GM18858 (cell line): ENCODE results near the gene TPM1.

ENCODE experiments used
- ATAC-seq: cut with Tn5 transposase; IDR thresholded peaks from one replicate; pipeline ENCODE4 v1.9.1; 2021; ENCODE audit not compliant: unreplicated experiment

TPM1 gene

GRCh38 chr15:63072023-63072650, 29.6 kb downstream of the TPM1 start:
- no peak for ATAC-seq

DNA sequence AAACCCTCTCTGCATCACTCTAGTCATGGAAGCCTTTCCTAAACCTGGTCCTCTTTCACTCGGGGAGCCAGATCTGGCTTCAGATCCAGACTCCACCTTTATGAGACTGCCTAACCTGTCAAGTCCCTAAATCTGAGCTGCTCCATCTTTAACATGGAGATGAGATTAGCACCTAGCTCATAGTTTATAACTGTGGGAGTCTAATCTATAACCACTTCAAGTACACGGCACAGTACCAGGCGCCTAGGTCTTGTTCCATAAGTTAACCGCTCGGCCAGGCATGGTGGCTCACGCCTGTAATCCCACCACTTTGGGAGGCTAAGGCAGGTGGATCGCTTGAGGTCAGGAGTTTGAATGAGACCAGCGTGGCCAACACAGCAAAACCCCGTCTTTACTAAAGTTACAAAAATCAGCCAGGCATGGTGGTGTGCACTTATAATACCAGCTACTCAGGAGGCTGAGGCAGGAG, 30.3 kb downstream of the TPM1 start:
- no peak for ATAC-seq

GRCh38 chr15:63073497-63074172, 31.1 kb downstream of the TPM1 start:
- ATAC-seq, result no peak

DNA sequence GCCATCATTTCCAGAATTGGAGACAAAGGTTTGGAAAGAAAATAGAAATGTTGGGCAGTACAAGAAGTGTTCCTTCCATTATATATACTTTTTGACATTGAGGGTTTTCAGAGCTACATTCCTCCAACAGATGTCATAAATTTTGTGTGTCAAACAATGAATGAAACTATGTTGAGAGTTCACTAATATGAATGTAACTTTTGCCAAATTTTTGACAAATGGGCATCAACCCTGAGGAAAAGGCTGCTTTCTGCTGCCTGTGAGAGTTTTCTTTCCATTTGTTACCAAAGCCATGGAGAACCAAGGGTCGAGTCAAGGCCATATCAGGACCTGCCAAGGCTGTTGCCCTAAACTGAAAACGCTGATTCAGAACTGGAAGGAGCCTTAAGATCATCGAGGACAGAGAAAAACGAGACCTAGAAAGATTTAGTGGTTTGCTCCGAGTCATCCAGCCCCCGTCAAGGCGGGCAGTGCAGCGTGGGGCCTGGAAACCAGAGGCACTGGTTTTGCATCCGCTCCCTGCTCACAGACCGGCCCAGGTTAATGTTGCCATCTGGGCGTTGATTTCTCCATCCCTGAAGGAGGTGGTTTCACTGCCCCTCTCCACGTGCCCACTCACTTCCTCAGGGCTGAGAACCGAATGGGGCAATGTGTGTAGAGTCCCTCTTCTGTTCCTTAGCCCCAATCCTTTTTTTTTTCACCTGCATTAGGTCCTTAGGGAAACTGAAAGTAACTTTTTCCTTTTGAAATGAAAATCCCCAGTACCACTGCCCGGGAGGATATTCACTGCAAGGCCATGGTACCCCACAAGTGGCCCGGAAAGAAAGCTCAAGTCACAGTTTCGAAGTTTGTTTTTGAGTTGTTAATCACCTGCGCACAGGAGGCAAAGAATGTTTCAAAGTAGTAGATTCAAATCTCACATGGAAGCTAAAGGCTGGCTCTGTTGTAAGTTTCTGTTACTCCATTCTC, 32.8 kb downstream of the TPM1 start:
- no peak for ATAC-seq

DNA sequence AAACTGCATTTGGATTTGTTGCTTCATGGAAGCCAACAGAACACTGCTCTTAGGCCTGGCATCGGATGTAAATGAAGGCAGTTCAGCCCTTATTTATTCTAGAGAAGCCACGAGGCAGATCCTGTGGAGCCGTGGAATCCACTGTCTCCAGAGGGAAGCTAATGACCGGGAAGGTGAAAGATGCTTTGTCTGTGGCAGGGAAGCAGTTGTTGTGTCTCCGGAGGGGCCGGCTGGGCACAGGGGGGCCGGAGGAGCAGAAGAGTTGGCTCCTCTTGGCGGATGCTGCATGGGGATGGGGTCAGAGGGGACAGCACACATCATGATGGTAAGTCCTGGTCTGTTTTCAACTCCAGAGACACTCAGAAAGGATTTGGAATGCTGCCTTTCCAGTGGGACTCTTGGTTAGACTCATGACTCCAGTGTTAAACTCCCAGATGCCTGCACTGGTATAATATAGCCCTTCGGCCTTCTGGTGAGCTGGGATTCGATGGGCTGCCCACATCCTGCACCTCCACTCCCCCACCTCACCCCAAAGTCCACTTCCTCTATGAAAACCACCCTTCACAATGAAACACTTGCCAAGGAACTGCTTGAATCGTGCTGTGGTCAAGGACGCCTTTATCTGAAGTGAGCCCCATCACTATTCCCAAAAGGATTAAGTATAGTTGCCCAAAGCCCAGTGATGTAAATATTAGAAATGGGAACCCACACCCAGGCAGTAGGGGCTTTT, 33.6 kb downstream of the TPM1 start:
- no peak for ATAC-seq

DNA sequence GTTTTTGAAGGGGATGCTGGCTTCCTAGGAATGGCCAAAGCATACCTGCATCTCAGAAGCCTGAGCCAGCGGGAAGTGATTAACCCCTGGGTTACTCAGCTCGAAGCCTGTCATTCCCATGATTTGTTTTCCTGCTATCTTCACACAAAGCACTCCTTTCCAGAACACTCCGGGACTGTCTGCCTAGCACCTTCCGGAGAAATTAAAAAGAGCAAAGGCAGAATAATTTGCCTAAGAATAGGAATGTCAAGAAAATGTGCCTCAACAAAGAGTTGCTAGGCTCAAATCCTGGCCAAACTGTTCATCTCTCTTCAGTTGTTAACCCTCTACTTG, 34.1 kb downstream of the TPM1 start:
- ATAC-seq, result no peak

- no peak for ATAC-seq
Measured at GRCh38 chr15:63077952-63078351, 35.4 kb downstream of the TPM1 start.

DNA sequence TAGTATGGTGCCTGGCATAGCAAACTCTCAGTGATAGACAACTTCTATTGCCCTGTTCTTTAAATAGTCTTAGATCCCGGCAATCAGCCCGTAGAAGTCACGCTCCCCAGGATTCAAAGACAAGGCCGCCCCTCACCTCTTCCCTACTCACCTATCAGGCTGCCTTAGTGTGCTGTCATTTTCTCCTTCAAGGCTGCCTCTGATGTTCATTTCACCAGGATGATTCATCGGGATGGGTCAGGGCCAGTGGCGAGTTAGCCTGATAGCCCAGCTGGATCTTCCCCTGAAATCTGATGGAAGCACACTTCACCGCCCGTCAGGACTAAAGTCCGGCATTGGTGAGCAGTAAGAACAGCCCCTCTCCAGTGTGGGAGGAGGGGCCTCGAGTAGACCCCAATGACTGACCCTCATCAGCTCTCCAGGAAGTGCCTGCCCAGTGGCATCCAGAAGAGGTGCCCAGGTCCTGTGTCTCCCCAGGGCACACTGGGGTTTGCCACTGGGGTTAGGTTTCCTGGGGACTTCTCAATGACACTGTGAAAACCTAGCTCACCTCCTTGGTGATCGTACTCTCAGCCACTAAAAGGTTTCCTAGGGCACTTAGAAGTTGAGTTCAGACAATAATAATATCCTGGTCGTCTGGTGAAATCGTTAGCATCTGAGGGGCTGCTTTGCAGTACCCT, 37.5 kb downstream of the TPM1 start:
- no peak for ATAC-seq

GRCh38 chr15:63080634-63081250, 38.2 kb downstream of the TPM1 start:
- no peak for ATAC-seq

GRCh38 chr15:63082366-63082765, 39.8 kb downstream of the TPM1 start:
- ATAC-seq, result no peak

GRCh38 chr15:63083044-63083443, 40.5 kb downstream of the TPM1 start:
- ATAC-seq, result no peak

DNA sequence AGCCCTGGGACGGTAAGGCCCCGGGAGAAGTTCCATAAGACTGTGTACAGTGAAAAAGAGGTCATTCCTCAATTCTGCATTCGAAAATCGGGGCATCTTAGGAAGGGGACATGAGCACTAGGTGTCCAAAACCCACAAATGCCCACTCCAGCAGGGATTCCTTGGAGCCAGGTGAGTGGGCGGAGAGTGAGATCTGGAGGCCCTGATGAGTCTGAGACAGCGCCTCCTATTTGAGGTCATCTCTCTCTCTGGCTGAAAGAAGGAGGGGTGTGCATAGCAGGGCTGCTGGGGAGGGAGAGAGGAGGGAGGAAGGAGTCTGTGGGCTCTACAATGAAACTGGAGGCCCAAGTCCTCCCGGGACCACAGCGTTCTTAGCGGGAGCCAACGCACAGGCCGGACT, 41.0 kb downstream of the TPM1 start:
- no peak for ATAC-seq

- ATAC-seq, result no peak
Measured at GRCh38 chr15:63084806-63085205, 42.3 kb downstream of the TPM1 start.

DNA sequence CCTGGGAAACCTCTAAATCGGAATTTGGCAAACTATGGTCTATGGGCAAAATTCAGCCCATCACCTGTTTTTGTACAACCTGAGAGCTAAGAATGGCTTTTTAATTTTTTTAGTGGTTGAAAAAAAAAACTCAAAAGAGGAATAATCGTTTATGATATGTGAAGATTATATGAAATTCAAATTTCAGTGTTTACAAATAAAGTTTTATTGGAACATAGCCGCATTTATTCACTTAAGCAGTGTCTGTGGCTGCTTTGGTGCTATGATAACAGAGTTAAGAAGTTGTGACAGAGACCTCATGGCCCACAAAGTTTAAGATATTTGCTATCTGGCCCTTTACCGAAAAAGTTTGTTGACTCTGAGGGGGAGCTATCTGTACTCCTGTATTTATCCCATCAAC, 42.7 kb downstream of the TPM1 start:
- ATAC-seq, result no peak

DNA sequence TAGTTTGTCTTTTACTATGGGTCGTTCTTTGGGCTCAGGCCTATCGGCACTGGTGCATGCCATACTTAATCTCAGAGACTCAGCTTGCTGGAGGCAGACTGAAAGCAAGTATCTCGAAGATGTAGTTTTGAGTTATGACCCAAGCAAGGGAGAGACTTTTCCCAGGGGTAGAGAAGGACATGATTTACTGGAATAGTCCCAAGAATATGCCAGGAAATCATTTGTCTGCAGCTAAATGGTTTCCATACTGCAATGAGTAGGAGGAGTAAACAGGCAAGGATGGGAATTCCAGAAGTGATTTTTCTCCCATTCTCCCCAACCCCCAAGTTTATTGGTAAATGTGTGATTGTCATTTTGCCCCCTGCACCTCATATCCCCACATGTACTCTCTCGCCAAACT, 43.7 kb downstream of the TPM1 start:
- ATAC-seq, result no peak

- ATAC-seq, result no peak
Measured at GRCh38 chr15:63086947-63087346, 44.4 kb downstream of the TPM1 start.

- ATAC-seq, result no peak
Measured at GRCh38 chr15:63088533-63089245, 46.1 kb downstream of the TPM1 start.

GRCh38 chr15:63089260-63090043, 46.9 kb downstream of the TPM1 start:
- no peak for ATAC-seq

- no peak for ATAC-seq
Measured at GRCh38 chr15:63090472-63090871, 47.9 kb downstream of the TPM1 start.
